CD14-positive monocyte (primary cell): ENCODE measurements around the gene MASP2. TPM values are rescaled to one million over a fixed set of nuclear protein-coding genes. Genes with fewer than 3 reads are reported as not detected.

Experiments
- DNase-seq, 3 donors: peaks; one replicate each; pipeline ENCODE4 v3.0.0-alpha.2; 2011 to 2022
- H2AFZ ChIP-seq: 2 replicates; pipeline ENCODE4 v1.6.0; 2012; ENCODE audit warnings: mild to moderate bottlenecking, low read depth, low read length, inconsistent platforms; ENCODE audit not compliant: insufficient read depth, poor library complexity, severe bottlenecking
- H3K27ac ChIP-seq, 2 donors: 1 replicate in 1 of 2; 2 replicates in 1 of 2; pipeline ENCODE4 v1.5.1; 2012 to 2013; ENCODE audit warnings: low read length in 2 of 2, control low read depth in 1 of 2, inconsistent platforms in 1 of 2, low read depth in 1 of 2, mild to moderate bottlenecking in 1 of 2
- H3K27me3 ChIP-seq, 2 donors: one replicate each; pipeline versions ENCODE4 v1.6.0 to v1.6.1; 2011 to 2013; ENCODE audit warnings: low read length in 2 of 2; ENCODE audit not compliant: control insufficient read depth in 2 of 2, insufficient read depth in 2 of 2
- H3K36me3 ChIP-seq, 2 donors: replicated peaks in 1 of 2; 1 replicate in 1 of 2; 2 replicates in 1 of 2; pipeline versions ENCODE4 v1.5.1 to v1.6.1; 2012 to 2013; ENCODE audit warnings: low read length in 2 of 2, control low read depth in 1 of 2, inconsistent platforms in 1 of 2, mild to moderate bottlenecking in 1 of 2; ENCODE audit not compliant: insufficient read depth in 2 of 2, control insufficient read depth in 1 of 2
- H3K4me1 ChIP-seq, 2 donors: 1 replicate in 1 of 2; 2 replicates in 1 of 2; pipeline versions ENCODE4 v1.5.1 to v1.6.1; 2012 to 2013; ENCODE audit warnings: low read length in 2 of 2, control low read depth in 1 of 2, inconsistent platforms in 1 of 2, mild to moderate bottlenecking in 1 of 2, moderate library complexity in 1 of 2; ENCODE audit not compliant: insufficient read depth in 2 of 2, control insufficient read depth in 1 of 2
- H3K4me2 ChIP-seq: replicated peaks from 2 replicates; pipeline ENCODE3; 2012; ENCODE audit warnings: low read length, moderate library complexity, mild to moderate bottlenecking; ENCODE audit not compliant: poor library complexity, severe bottlenecking; ENCODE audit errors: extremely low read depth
- H3K4me3 ChIP-seq, 3 experiments: fragments of 200-600 bp in 1 of 3; sonication (generic) in 1 of 3; replicated peaks in 1 of 3; 1 replicate in 2 of 3; 2 replicates in 1 of 3; pipeline ENCODE4 v1.5.1; 2011 to 2013; ENCODE audit warnings: low read length in 3 of 3, mild to moderate bottlenecking in 3 of 3, control low read depth in 2 of 3, low read depth in 2 of 3, inconsistent platforms in 1 of 3, moderate library complexity in 1 of 3
- H3K79me2 ChIP-seq: 2 replicates; pipeline ENCODE4 v1.6.0; 2012; ENCODE audit warnings: mild to moderate bottlenecking, control low read depth, inconsistent platforms, low read length, moderate library complexity; ENCODE audit not compliant: insufficient read depth
- H3K9ac ChIP-seq: 2 replicates; pipeline ENCODE4 v1.6.0; 2017; ENCODE audit warnings: low read length, mild to moderate bottlenecking; ENCODE audit not compliant: insufficient read depth, poor library complexity, severe bottlenecking
- H3K9me3 ChIP-seq, 2 donors: replicated peaks in 1 of 2; 1 replicate in 1 of 2; 2 replicates in 1 of 2; pipeline versions ENCODE4 v1.5.1 to v1.6.1; 2012 to 2013; ENCODE audit warnings: low read length in 2 of 2, control low read depth in 1 of 2; ENCODE audit not compliant: control insufficient read depth in 1 of 2, insufficient read depth in 1 of 2
- H4K20me1 ChIP-seq: 2 replicates; pipeline ENCODE4 v1.6.0; 2012; ENCODE audit warnings: mild to moderate bottlenecking, low read length, control low read depth, moderate library complexity; ENCODE audit not compliant: insufficient read depth
- H3K27ac Mint-ChIP-seq, 7 donors: one replicate each; pipeline ENCODE4 v1.8.0; 2020; ENCODE audit warnings: mild to moderate bottlenecking in 7 of 7, mixed read lengths in 7 of 7, moderate library complexity in 6 of 7, inconsistent platforms in 2 of 7
- H3K27me3 Mint-ChIP-seq, 3 donors: one replicate each; pipeline ENCODE4 v1.8.0; 2021 to 2022; ENCODE audit warnings: low read depth in 3 of 3, mild to moderate bottlenecking in 3 of 3, mixed read lengths in 3 of 3, moderate library complexity in 3 of 3, inconsistent platforms in 1 of 3
- H3K36me3 Mint-ChIP-seq, 2 donors: one replicate each; pipeline ENCODE4 v1.8.0; 2020; ENCODE audit warnings: mixed read lengths in 2 of 2, inconsistent platforms in 1 of 2, mild to moderate bottlenecking in 1 of 2
- H3K4me1 Mint-ChIP-seq: one replicate; pipeline ENCODE4 v1.8.0; 2020; ENCODE audit warnings: mild to moderate bottlenecking, mixed read lengths
- H3K4me3 Mint-ChIP-seq, 2 donors: one replicate each; pipeline ENCODE4 v1.8.0; 2020; ENCODE audit warnings: mild to moderate bottlenecking in 2 of 2, mixed read lengths in 2 of 2, moderate library complexity in 1 of 2
- H3K9me3 Mint-ChIP-seq, 7 donors: one replicate each; pipeline ENCODE4 v1.8.0; 2020 to 2022; ENCODE audit warnings: mixed read lengths in 7 of 7, mild to moderate bottlenecking in 6 of 7, moderate library complexity in 6 of 7, inconsistent platforms in 2 of 7
- WGBS: methylation state at CpG from one replicate; pipeline ENCODE4 v1.1.5; 2013; ENCODE audit warnings: missing lambda C conversion rate; ENCODE audit not compliant: insufficient coverage; 5-methylcytosine and 5-hydroxymethylcytosine counted together
- intact Hi-C, 2 donors: fragments of 100-400 bp; cut with micrococcal nuclease; formaldehyde crosslinking; loops; one replicate each; pipeline versions ENCODE4 v1.15.0 to v1.15.1; 2023
- polyA plus RNA-seq, 3 donors: library from polyadenylated mRNA; depleted of rRNA in 1 of 3; unstranded in 2 of 3; stranded (reverse) in 1 of 3; fragments of 300-500 nt in 2 of 3; fragments of >200 nt in 1 of 3; fragmentation: Illumina TruSeq in 2 of 3; gene quantifications; 1 replicate in 2 of 3; 2 replicates in 1 of 3; pipeline ENCODE4 v1.2.3, GENCODE V29; 2012 to 2021
- TF ChIP-seq, protein P1 (sequence below): fragments of 200-600 bp; IDR thresholded peaks from one replicate; pipeline ENCODE4 v1.8.0; 2022; ENCODE audit warnings: antibody characterized with exemption, mild to moderate bottlenecking

MASP2 gene
- polyA plus RNA-seq, 3 donors: not detected

- WGBS: 69% methylated on average over 4 of the region's 4 CpGs
- DNase-seq: no peak
- no peak overlapping the region for H3K27ac ChIP-seq
- no peaks in the 10 kb centered on the region for H3K36me3 ChIP-seq
- peaks cover 0 to 6% of the 10 kb centered on the region in 2 donors for H3K4me1 ChIP-seq
- H2AFZ ChIP-seq: no peak overlapping the region
- TF ChIP-seq, protein P1, sequence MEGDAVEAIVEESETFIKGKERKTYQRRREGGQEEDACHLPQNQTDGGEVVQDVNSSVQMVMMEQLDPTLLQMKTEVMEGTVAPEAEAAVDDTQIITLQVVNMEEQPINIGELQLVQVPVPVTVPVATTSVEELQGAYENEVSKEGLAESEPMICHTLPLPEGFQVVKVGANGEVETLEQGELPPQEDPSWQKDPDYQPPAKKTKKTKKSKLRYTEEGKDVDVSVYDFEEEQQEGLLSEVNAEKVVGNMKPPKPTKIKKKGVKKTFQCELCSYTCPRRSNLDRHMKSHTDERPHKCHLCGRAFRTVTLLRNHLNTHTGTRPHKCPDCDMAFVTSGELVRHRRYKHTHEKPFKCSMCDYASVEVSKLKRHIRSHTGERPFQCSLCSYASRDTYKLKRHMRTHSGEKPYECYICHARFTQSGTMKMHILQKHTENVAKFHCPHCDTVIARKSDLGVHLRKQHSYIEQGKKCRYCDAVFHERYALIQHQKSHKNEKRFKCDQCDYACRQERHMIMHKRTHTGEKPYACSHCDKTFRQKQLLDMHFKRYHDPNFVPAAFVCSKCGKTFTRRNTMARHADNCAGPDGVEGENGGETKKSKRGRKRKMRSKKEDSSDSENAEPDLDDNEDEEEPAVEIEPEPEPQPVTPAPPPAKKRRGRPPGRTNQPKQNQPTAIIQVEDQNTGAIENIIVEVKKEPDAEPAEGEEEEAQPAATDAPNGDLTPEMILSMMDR: no peak
- no peak overlapping the region for H3K4me3 ChIP-seq
- H3K4me1 Mint-ChIP-seq: peaks cover 17% of the 10 kb centered on the region
- intact Hi-C loops: no loop called here
- H3K36me3 Mint-ChIP-seq: no peaks in the 10 kb centered on the region
- H3K9me3 Mint-ChIP-seq: peaks cover 0 to 3% (median 0%) of the 10 kb centered on the region in 7 donors
- no peaks in the 10 kb centered on the region for H3K79me2 ChIP-seq
- H3K27me3 Mint-ChIP-seq: peaks cover 21 to 29% (median 22%) of the 10 kb centered on the region in 3 donors
- H3K27ac Mint-ChIP-seq: no peak overlapping the region
- H3K4me3 Mint-ChIP-seq: no peak overlapping the region
- H3K27me3 ChIP-seq: peaks cover 0 to 3% of the 10 kb centered on the region in 2 donors
- H3K9me3 ChIP-seq: no peaks in the 10 kb centered on the region
- H3K4me2 ChIP-seq: no peak overlapping the region
- no peaks in the 10 kb centered on the region for H4K20me1 ChIP-seq
- H3K9ac ChIP-seq: no peak overlapping the region
Observed at GRCh38 chr1:10978719-10979118, 68.3 kb downstream of the MASP2 start.

Other genes with a start within 250 kb of the MASP2 start
- 10 to 100 TPM; 49.4 to 79.5 (median 61.4) TPM for gene TARDBP, start 34.6 kb downstream of the MASP2 start, polyA plus RNA-seq
- gene SRM, start 12.8 kb upstream of the MASP2 start, polyA plus RNA-seq: 10 to 100 TPM; 23.2 to 43.2 (median 37.6) TPM
- 10 to 100 TPM; 24.0 to 66.3 (median 27.4) TPM for gene EXOSC10, start 52.6 kb upstream of the MASP2 start, polyA plus RNA-seq
- gene ANGPTL7, start 142.1 kb upstream of the MASP2 start, polyA plus RNA-seq: not detected
- gene MTOR, start 215.3 kb upstream of the MASP2 start, polyA plus RNA-seq: 10 to 100 TPM in 1 of 3 donors, 1 to 10 TPM in 2; 2.0 to 29.4 (median 3.3) TPM
- 10 to 100 TPM in 1 of 3 donors, 1 to 10 TPM in 2; 4.3 to 10.5 (median 9.8) TPM for gene UBIAD1, start 226.0 kb upstream of the MASP2 start, polyA plus RNA-seq